ENCODE results near the gene PKP2. TPM values are rescaled to one million over a fixed set of nuclear protein-coding genes. Genes with fewer than 3 reads are reported as not detected.

PKP2 gene
- total RNA-seq, 8 experiments from 2014 or later, result 0.21 to 7.1 (median 1.7) TPM; not detected in 1

DNA sequence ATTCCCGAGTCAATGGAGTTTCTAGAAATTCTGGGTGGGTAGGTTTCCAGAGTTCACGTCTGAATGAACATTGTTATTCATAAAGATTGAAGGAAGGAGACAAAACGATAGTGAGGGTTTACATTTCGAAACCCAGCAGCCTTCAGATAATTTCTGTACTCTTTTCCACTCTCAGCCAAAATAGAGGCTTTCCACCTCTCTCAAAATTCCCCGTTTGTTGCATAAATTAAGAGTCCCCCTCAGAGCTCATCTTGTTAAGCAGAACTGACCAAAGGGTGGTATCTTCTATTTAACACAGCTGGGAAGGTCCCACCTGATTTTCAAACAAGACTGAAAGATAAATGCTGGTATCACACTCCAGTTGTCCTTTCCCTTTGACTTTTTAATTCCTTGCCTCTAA lies 119.4 kb downstream of the PKP2 start:
- no peak for ATAC-seq (replicated peaks in 6 of 8)
- in situ Hi-C loops (cut with MboI; ENCODE audit: low pct_unique_long_range_greater_than_20kb in 2 of 9, low sequenced_read_pairs in 9 of 9, unreplicated experiment in 9 of 9), result no loop called here
- no peak overlapping the region for H3K27ac ChIP-seq
- 8 to 96% (median 37%) methylated on average over 1 to 5 of the region's 5 CpGs; no CpG with 5 or more reads in 2 of the 10 experiments for WGBS, 10 experiments
- H3K4me1 ChIP-seq (replicated peaks in 1 of 2), result no peaks in the 10 kb centered on the region
- no peak overlapping the region for H3K4me3 ChIP-seq

DNA sequence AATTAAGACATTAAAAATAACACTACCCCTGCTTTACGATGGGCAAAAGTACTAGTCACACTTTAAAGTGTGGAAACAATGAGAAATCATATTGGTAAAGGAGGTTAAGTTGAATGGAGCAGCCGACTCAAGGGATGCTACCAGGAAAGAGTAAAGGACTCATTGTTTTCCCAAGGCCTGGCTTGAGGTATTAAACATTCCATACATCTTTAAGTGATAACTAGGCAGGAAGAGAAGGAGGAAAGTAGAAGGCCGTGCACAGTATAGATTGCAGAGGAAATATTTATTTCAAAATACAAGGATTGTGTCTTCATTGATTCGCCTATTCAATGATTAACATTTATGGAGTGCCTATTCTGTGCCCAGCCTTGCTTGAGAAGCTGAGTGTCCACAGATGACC lies 120.3 kb downstream of the PKP2 start:
- no peaks in the 10 kb centered on the region for H3K4me1 ChIP-seq (replicated peaks in 1 of 2)
- no peak overlapping the region for H3K4me3 ChIP-seq
- ATAC-seq (replicated peaks in 6 of 8), result no peak
- WGBS, 10 experiments, result 0 to 100% (median 88%) methylated on average over 2 to 4 of the region's 4 CpGs
- in situ Hi-C loops (cut with MboI; ENCODE audit: low pct_unique_long_range_greater_than_20kb in 2 of 9, low sequenced_read_pairs in 9 of 9, unreplicated experiment in 9 of 9), result no loop called here
- H3K27ac ChIP-seq, result no peak overlapping the region

DNA sequence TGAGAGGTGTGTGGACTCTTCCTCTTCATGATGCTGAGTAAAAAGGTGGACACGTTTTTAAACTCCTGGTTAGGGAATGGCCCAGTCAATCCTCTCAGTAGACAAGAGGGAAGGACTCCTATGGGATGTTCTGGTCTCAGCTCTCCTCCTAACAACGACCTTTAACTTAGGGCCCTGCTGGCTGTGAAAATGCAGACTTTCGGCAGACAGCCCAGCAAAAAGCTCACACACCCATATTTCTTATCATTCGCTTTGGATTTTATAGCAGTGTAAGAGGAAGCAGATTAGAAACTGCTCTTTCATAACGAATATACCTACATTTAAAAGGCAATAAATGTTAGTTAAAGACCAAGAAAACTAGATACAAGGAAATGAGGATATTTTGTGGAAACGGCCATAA lies 122.9 kb downstream of the PKP2 start:
- in situ Hi-C loops (cut with MboI; ENCODE audit: low pct_unique_long_range_greater_than_20kb in 2 of 9, low sequenced_read_pairs in 9 of 9, unreplicated experiment in 9 of 9), result loop anchor here in 7 of 9 experiments (25.0 kb wide), 3 partner anchors 164 to 1264 kb away; partner anchors contain the start of gene ALG10 (in 5 of the 7)
- Histone ChIP-seq H3K4me1 (replicated peaks in 1 of 2) (no peaks in the 10 kb centered on the region), H3K4me3 (no peak overlapping the region), H3K27ac (no peak overlapping the region)
- WGBS, 10 experiments, result 4 to 86% (median 55%) methylated on average over 2 to 6 of the region's 6 CpGs
- no peak for ATAC-seq (replicated peaks in 6 of 8)

DNA sequence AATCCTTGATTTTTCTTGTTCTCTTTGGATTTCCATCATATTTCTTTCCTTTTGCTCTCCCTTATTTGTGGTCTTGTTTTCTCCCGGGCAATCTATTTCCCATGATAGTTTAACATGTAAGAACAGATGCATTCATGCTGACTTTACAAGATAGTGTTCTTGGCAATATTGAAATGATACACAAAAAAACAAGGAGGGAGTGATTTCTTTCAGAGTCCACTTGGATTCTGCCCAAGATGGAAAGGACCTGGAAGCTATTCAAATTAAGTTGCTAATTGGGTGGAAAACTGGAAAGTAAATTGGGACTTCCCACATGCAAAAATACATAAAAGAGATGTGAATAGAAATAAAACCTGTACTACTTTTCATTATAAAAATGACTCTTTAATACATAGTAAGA lies 126.4 kb downstream of the PKP2 start:
- no peak for ATAC-seq (replicated peaks in 6 of 8)
- WGBS, 10 experiments, result 0 to 100% (median 71%) methylated on average over 1 of the region's 1 CpG; no CpG with 5 or more reads in 1 of the 10 experiments
- in situ Hi-C loops (cut with MboI; ENCODE audit: low pct_unique_long_range_greater_than_20kb in 2 of 9, low sequenced_read_pairs in 9 of 9, unreplicated experiment in 9 of 9), result loop anchor here in 7 of 9 experiments (25.0 kb wide), 3 partner anchors 167 to 1267 kb away; partner anchors contain the start of gene ALG10 (in 5 of the 7)
- Histone ChIP-seq H3K4me1 (replicated peaks in 1 of 2) (no peaks in the 10 kb centered on the region), H3K4me3 (no peak overlapping the region), H3K27ac (no peak overlapping the region)

DNA sequence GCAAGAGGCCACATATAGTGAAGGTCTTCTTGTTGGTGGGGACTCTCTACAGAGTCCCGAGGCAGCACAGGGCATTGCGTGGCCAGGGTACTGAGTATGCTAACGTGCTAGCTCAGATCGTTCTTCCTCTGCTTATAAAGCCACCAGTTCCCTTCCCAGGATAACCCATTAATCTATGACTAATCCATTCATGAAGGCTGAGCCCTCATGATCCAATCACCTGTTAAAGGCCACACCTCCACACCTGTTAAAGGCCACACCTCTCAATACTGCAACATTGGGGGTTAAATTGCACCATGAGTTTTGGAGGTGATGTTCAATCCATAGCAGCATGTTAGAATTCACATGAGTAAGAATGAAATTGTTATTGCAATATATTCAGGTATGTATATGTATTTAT lies 128.1 kb downstream of the PKP2 start:
- Histone ChIP-seq H3K4me1 (replicated peaks in 1 of 2) (no peaks in the 10 kb centered on the region), H3K4me3 (no peak overlapping the region), H3K27ac (no peak overlapping the region)
- ATAC-seq (replicated peaks in 6 of 8), result no peak
- in situ Hi-C loops (cut with MboI; ENCODE audit: low pct_unique_long_range_greater_than_20kb in 2 of 9, low sequenced_read_pairs in 9 of 9, unreplicated experiment in 9 of 9), result loop anchor here in 7 of 9 experiments (10.0 to 25.0 kb wide), 4 partner anchors 169 to 1269 kb away; partner anchors contain the start of gene ALG10 (in 5 of the 7)
- 33 to 83% (median 61%) methylated on average over 1 to 3 of the region's 4 CpGs; no CpG with 5 or more reads in 5 of the 10 experiments for WGBS, 10 experiments

DNA sequence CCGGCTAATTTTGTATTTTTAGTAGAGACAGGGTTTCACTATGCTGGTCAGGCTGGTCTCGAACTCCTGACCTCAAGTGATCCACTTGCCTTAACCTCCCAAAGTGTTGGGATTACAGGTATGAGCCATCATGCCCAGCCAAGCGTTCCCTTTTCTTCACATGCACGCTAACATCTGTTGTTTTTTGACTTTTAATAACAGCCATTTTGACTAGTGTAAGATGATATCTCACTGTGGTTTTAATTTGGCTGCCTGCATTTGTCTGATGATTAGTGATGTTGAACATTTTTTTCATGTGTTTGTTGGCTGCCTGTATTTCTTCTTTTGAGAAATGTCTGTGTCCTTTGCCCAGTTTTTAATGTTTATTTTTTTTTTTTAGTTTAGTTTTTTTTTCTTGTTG lies 130.7 kb downstream of the PKP2 start:
- Histone ChIP-seq H3K4me1 (replicated peaks in 1 of 2) (no peaks in the 10 kb centered on the region), H3K4me3 (no peak overlapping the region), H3K27ac (no peak overlapping the region)
- in situ Hi-C loops (cut with MboI; ENCODE audit: low pct_unique_long_range_greater_than_20kb in 2 of 9, low sequenced_read_pairs in 9 of 9, unreplicated experiment in 9 of 9), result loop anchor here in 7 of 9 experiments (10.0 to 25.0 kb wide), 4 partner anchors 171 to 1271 kb away; partner anchors contain the start of gene ALG10 (in 5 of the 7)
- WGBS, 10 experiments, result 0 to 100% (median 84%) methylated on average over 1 to 3 of the region's 4 CpGs
- ATAC-seq (replicated peaks in 6 of 8), result no peak

DNA sequence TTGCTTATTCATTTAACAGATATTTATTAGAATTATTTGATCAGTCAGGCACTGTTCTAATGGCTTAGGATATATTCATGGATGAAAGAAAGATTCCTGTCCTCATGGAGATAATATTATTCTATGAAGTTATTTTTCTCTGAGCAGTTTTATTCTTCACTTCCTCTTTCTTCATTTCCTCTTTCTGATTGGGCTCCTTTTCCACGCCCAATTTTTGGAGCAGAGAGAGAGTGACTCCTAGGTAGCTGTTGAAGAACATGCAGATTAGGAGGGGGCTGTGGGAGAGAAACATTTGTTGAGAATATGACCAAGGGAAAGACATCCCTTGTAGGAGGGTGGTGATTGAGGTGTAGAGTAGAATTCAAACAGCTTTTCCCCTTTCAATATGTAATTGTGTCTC lies 134.9 kb downstream of the PKP2 start:
- ATAC-seq (replicated peaks in 6 of 8), result no peak
- Histone ChIP-seq H3K27ac (no peak overlapping the region), H3K4me3 (no peak overlapping the region), H3K4me1 (replicated peaks in 1 of 2) (peaks cover under 1 to 1% of the 10 kb centered on the region in 2 donors)
- in situ Hi-C loops (cut with MboI; ENCODE audit: low pct_unique_long_range_greater_than_20kb in 2 of 9, low sequenced_read_pairs in 9 of 9, unreplicated experiment in 9 of 9), result loop anchor here in 7 of 9 experiments (10.0 to 25.0 kb wide), 4 partner anchors 176 to 1276 kb away; partner anchors contain the start of gene ALG10 (in 5 of the 7)
- 0 to 100% (median 0%) methylated on average over 1 of the region's 1 CpG; no CpG with 5 or more reads in 3 of the 10 experiments for WGBS, 10 experiments

DNA sequence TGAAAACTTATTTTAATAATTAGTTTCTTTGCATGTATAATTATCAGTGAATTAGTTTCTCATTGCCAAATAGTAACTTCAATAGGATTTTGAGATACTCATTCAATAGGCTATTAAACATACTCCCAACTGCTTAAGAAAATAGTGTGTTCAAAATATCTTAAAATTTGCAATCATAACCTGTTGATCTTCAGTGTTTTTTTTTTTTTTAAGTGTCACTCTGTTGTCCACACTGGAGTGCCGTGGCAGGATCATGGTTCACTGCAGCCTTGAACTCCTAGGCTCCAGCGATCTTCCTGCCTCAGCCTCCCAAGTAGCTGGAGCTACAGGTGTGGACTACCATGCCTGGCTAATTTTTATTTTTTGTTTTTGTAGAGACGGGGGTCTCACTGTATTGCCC lies 139.4 kb downstream of the PKP2 start:
- in situ Hi-C loops (cut with MboI; ENCODE audit: low pct_unique_long_range_greater_than_20kb in 2 of 9, low sequenced_read_pairs in 9 of 9, unreplicated experiment in 9 of 9), result loop anchor here in 8 of 9 experiments (10.0 to 25.0 kb wide), 5 partner anchors 158 to 1280 kb away; partner anchors contain the start of gene ALG10 (in 6 of the 8)
- 17 to 100% (median 86%) methylated on average over 1 to 3 of the region's 3 CpGs; no CpG with 5 or more reads in 3 of the 10 experiments for WGBS, 10 experiments
- H3K4me3 ChIP-seq, result no peak overlapping the region
- H3K27ac ChIP-seq, result no peak overlapping the region
- H3K4me1 ChIP-seq (replicated peaks in 1 of 2), result peaks cover 14 to 17% of the 10 kb centered on the region in 2 donors
- ATAC-seq (replicated peaks in 6 of 8), result no peak

DNA sequence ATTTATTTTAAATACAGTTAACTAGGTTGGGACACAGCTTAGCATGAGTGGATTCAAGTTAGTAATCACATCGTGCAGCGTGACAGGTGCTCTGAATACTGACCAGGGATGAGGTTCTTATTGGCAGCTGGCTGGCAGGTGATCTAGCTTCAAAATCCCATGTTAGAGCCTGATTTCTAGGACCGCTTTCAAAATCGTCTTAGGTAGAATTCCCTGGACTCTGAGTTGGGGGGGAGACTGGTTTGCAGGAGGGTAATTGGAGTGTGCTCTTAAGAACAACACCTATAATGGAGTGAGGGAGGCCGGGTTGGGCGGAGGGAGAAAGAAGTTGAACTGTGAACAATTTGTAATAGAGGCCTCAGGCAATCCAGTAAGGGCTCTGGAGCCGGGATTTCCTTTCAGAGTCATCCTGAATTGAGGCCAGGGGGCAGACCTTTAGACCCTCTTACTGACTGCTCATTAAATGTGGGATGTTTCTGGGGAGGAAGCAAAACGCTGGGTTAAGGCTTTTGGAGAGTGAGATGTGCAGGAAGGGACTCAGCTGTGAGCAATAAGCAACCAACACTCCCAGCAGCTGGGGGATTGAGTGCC lies 140.0 kb downstream of the PKP2 start:
- Histone ChIP-seq H3K4me1 (replicated peaks in 1 of 2) (peaks cover 14 to 17% of the 10 kb centered on the region in 2 donors), H3K4me3 (peak overlapping the region; percentile 79 to 97 (median 95)), H3K27ac (peak overlapping the region in 1 of 2 donors; percentile 13)
- in situ Hi-C loops (cut with MboI; ENCODE audit: low pct_unique_long_range_greater_than_20kb in 2 of 9, low sequenced_read_pairs in 9 of 9, unreplicated experiment in 9 of 9), result loop anchor here in 8 of 9 experiments (10.0 to 25.0 kb wide), 5 partner anchors 158 to 1281 kb away; partner anchors contain the start of gene ALG10 (in 6 of the 8)
- ATAC-seq (replicated peaks in 6 of 8), result no peak
- 0 to 51% (median 10%) methylated on average over 1 to 6 of the region's 8 CpGs; no CpG with 5 or more reads in 3 of the 10 experiments for WGBS, 10 experiments

DNA sequence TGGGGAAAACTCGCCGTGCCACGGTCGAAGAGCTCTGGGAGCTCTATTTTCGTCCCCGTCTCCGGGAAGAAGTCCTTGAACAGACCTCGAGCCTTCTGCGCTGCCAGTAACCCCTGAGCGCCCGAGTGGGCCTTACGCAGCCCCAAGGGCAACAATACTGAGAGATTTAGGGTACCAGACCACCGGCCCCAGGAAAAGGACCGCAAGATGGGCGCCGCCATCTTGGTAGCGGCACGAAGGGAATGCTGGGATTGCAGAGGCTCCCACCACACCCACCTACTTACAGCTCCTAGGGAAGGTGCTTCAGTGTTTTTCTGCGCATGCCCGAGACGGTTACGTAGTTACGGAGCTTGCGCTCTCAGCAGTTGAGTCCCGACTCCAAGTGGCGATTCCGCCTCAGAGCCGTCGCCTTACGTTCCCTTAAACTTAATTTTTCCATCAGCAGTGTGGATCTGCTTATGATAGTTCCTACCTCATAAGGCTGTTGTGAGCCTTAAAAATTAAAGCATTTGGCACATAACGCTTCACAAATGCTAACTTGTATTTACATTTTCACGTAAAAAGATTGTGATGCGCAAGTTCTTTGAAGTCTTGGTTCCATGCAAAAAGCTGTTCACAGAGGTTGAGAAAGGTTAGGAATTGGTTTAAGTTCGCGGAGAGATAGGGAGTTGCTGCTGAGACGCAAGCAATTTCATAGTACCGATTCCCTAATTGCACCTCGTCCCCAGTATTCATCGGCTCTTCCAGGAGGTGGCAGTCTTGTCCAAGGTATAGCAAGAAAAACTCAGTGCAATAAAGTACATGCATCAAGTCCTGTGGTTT lies 140.7 kb downstream of the PKP2 start, which contains the start of gene YARS2:
YARS2 (minus strand) TSS at position 244 of the 822 bp plus-strand sequence; CDS start at position 221, 23 bp downstream.
- 0 to 5% (median 0%) methylated on average over 1 to 12 of the region's 39 CpGs for WGBS, 10 experiments
- peak; percentile 84 to 97 (median 94) for ATAC-seq (replicated peaks in 6 of 8)
- in situ Hi-C loops (cut with MboI; ENCODE audit: low pct_unique_long_range_greater_than_20kb in 2 of 9, low sequenced_read_pairs in 9 of 9, unreplicated experiment in 9 of 9), result loop anchor here in 8 of 9 experiments (10.0 to 25.0 kb wide), 5 partner anchors 159 to 1281 kb away; partner anchors contain the start of gene ALG10 (in 6 of the 8)
- H3K4me3 ChIP-seq, result peak within 1 kb of the TSS; percentile 79 to 97 (median 95)
- H3K4me1 ChIP-seq (replicated peaks in 1 of 2), result peaks cover 14 to 17% of the 10 kb centered on the region in 2 donors
- H3K27ac ChIP-seq, result peak within 1 kb of the TSS; percentile 88 to 90

DNA sequence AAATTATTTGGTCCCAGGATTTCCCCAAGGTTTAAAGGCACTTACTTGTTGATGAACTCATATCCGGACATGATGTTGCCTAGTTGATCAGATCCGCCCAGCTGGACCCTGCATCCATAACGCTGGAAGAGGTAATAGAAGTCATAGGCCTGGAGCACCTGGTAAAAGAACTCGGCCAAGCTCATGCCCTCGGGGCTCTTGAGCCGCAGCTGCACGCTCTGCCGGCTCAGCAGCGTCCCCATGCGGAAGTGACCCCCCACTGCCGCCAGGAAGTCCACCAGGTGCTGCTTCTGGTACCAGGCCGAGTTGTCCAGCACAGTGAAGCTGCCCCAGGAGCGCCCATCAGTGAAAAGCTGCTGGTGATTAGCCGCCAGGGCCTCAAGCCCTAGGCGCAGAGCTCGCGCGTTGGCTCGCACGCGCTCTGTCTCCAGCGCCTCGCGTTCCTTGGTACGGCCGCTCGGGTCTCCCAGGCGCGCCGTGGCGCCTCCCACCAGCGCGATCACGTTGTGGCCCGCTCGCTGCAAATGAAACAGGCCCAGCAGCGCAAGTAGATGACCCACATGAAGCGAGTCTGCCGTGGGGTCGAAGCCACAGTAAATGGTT lies 141.4 kb downstream of the PKP2 start:
- 0 to 14% (median 0%) methylated on average over 1 to 8 of the region's 40 CpGs; no CpG with 5 or more reads in 3 of the 10 experiments for WGBS, 10 experiments
- H3K4me3 ChIP-seq, result peak overlapping the region; percentile 79 to 97 (median 95)
- peaks cover 14 to 17% of the 10 kb centered on the region in 2 donors for H3K4me1 ChIP-seq (replicated peaks in 1 of 2)
- ATAC-seq (replicated peaks in 6 of 8), result peak; percentile 62 to 71 (median 67)
- in situ Hi-C loops (cut with MboI; ENCODE audit: low pct_unique_long_range_greater_than_20kb in 2 of 9, low sequenced_read_pairs in 9 of 9, unreplicated experiment in 9 of 9), result loop anchor here in 8 of 9 experiments (10.0 to 25.0 kb wide), 5 partner anchors 160 to 1282 kb away; partner anchors contain the start of gene ALG10 (in 6 of the 8)
- peak overlapping the region; percentile 88 to 90 for H3K27ac ChIP-seq

DNA sequence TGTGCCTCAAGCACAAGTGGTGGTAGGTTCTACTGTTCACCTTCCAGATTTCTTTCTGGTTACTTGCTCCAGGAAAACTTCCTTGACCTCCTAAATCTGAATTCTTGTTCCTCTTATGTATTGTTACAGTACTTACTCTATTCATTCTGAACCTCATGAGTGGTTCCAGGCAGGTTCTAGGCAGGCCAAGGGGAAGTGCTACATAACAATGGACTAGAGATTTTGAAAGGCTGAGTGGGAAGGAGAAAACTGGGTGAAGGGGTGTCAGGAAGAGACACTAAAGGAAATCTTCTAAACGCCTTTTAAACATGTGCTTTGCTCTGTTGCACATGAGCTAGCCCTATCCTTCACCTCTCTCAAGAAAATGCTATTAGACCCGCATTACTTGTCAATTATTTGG lies 142.5 kb downstream of the PKP2 start:
- peaks cover 14 to 17% of the 10 kb centered on the region in 2 donors for H3K4me1 ChIP-seq (replicated peaks in 1 of 2)
- H3K27ac ChIP-seq, result no peak overlapping the region
- ATAC-seq (replicated peaks in 6 of 8), result no peak
- 8 to 67% (median 57%) methylated on average over 1 to 2 of the region's 2 CpGs; no CpG with 5 or more reads in 3 of the 10 experiments for WGBS, 10 experiments
- H3K4me3 ChIP-seq, result peak overlapping the region; percentile 79 to 97 (median 95)
- in situ Hi-C loops (cut with MboI; ENCODE audit: low pct_unique_long_range_greater_than_20kb in 2 of 9, low sequenced_read_pairs in 9 of 9, unreplicated experiment in 9 of 9), result loop anchor here in 8 of 9 experiments (10.0 to 25.0 kb wide), 5 partner anchors 161 to 1283 kb away; partner anchors contain the start of gene ALG10 (in 6 of the 8)

All from motor neuron (in vitro differentiated cells).